Stimulated activated CD8-positive, alpha-beta memory T cell treated with anti-CD3 and anti-CD28 coated beads, Interleukin-2, amount 100 ng/mL, for 1 hour (primary cell): Measurements from ENCODE around the gene FCF1.
"Not testable (repeated sequence)": the region's sequence is repeated elsewhere in the genome, so short reads cannot be mapped to it uniquely, and the experiment has no call there.

ENCODE experiments used
- DNase-seq, 2 donors: peaks; one replicate each; pipeline ENCODE4 v3.0.0-alpha.2; 2020; ENCODE audit warnings: low read depth in 2 of 2

The FCF1 gene

DNA sequence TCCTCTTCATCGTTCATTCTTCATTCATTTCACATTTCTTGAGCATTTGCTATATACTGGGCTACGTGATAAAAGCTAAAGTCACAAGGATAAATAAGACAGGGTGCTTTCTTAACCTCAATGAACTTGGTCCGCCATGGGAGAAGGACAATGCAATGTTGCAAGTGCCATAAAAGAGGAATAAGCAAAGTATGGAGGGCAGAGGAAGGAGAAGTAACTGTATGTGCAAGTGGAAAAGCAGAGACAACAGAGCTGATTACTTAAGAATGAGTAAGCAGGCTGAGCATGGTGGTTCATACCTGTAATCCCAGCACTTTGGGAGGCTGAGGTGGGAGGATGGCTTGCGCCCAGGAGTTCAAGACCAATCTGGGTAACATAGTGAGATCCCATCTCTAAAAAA is 14.5 kb upstream of the FCF1 start:
- DNase-seq = no peak

DNA sequence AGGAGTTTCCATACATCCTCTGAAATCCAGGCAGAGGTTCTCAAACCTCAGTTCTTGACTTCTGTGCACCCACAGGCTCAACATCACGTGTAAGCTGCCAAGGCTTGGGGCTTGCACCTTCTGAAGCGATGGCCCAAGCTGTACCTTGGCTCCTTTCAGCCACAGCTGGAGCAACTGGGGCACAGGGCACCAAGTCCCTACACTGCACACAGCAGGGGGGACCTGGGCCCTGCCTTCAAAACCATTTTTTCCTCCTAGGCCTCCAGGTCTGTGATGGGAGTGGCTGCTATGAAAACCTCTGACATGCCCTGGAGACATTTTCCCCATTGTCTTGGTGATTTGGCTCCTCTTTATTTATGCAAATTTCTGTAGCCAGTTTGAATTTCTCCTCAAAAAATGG is 10.7 kb upstream of the FCF1 start:
- no peak for DNase-seq

DNA sequence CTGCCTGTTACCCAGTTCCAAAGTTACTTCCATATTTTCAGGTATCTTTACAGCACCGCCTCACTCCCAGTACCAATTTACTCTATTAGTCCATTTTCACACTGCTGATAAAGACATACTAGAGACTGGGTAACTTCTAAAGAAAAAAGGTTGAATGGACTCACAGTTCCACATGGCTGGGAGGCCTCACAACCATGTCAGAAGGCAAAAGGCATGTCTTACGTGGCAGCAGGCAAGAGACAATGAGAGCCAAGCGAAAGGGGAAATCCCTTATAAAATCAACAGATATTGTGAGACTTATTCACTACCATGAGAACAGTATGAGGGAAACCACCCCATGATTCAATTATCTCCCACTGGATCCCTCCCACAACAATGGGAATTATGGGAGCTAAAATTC is 9.9 kb upstream of the FCF1 start:
- no peak for DNase-seq

DNA sequence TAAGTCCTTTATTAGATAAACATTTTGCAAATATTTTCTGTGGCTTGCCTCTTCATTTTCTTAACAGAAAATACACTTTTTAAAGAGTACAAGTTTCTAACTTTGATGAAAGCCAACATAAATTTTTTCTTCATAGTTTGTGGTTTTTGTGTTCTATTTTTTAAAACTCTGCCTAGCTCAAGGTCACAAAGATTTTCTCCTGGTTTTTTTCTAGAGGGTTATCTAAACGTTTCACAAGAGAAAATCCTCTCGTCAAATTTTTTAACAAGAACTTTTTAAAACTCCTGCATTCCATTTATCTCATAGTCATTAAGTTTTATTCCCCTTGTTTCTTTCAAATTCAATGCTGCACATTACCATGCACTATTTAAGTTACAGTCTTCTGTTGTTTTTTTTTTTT is 8.3 kb upstream of the FCF1 start:
- DNase-seq = no peak

DNA sequence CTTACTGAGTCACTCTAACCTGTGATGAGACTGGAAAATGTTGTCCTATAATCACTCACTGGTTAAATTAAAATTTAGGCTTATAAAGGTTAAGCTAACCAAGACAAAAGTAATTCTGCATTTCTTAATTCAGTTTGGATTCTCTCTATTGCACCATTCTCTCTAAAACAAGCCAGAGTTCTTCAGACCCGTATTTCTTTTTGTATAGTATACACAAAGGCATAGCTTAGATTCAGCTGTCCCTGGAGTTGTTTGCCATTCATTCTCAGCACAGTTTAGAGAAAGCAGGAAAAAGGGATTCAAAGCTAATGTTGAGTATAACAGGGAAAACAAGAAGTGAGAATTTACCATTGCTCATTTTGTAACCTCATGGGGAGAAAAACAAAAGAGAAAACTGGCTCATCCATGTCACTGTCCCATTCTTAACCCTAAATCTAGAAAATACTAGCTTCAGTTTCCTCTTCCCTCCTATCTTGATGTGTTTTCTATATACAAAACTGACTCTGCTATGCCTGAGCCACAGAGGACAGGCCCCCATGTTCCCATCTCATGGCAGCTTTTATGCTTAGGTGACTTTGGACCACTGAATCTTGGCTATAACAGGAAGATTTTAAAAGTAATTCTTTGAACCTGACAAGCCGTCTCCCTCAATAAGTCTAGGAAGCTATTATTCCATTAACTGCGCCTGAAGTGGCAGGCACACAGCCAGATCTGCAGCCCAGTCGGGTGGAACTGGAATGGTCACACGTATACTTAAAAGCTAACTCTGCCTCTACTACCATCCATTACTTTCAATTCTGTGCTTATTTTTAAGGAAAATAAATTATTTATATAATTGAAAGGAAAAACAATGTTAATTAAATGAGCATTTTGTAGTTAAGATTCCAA is 7.1 kb upstream of the FCF1 start:
- no peak for DNase-seq

DNA sequence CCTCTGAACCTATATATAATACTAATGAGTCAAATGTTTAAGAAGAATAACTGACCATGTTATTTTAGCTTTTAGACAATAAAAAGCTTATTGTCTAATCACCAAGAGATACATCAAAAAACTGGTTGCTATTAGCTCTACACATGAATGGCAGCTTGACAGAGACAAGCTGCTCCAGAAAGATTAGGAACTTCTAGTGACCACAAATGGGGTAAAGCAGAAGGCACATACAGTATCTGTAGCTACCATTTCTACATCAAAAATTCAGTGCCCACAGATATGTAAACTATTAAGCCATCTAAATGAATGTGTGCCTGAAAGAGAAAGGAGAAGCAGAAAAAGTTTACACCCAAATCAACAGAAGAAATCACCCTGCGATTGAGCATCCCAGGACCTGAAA is 2.5 kb upstream of the FCF1 start:
- no peak for DNase-seq

DNA sequence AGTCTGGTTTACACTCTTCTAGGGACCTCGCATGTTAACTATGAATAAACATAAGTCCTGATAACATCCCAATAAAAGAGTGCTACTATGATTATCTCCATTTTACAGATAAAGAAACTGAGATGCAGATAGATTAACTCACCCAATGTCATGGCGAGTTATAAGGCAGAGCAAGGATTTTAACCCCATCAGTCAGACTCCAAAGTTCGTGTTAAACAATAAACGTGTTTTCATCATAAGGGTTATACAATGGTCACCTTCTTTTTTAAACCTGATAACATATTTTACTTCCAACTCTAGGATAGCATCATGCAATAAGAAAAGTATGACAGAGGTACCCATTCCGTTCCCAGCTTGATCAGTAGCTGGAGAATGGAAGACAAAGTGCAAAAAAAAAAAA is 1.3 kb upstream of the FCF1 start:
- DNase-seq = no peak

DNA sequence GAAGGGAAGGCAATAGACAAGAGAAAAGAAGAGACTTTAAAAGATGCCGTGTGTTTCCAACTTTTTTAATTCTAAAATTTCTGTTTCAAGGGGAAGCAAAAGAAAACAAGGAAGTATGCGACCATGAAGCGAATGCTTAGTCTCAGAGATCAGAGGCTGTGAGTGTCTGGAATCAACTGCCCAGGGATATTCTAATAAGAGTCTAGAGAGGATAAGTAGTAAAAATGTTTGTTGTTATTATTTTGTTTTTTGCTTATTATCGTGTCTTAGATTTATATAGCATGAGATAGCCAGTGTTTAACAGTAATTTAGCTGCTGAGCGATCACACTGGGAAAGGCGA is 421 bp downstream of the FCF1 start:
- no peak for DNase-seq

DNA sequence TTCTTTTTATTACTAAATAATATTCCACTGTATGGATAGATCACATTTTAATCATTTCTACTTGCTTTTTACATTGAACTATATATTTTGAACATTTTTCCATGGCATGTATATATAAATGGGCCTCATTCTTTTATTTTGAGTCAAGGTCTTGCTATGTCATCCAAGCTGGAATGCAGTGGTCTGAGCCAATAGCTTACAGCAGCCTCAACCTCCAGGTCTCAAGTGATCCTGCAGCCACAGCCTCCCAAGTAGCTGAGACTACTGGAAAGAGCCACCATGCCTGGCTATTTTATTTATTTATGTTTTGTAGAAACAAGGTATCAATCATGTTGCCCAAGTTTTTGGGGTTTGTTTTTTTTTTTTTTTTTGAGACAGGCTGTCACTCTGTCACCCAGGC is 7.6 kb downstream of the FCF1 start:
- DNase-seq = no peak

DNA sequence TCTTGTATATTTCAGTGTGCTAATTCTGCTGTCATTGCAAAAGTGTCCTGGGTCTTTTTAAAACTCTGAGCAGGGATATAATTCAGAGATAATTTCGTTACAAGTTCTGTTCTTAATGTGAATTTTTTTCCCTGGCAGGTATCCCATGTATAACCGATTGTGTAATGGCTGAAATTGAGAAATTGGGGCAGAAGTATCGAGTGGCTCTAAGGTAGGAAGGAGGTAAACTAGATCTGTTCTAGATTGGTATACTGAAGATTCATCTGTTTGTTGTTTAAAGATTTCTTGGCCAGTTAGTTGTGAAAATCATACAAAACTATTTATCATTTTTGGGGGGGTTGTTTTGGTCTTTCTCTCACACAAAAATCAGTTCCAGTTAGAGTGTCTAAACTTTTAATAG is 10.2 kb downstream of the FCF1 start:
- DNase-seq = no peak

DNA sequence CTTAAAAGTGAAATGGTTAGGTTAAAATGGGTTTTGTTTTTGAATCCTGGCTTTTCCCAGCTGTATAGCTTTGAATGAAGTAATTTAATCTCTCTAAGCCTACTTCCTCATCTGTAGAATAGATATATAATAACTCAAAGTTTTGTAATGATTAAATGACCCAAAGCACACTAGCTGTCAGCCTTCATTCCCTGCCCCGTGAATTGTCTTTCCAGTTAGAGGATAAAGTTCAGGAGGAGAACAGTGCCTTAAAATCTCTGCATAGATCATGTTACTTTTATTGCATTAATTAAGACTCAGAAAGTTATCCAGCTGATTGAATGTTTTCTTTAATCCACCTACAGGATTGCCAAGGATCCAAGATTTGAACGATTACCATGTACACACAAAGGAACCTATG is 19.4 kb downstream of the FCF1 start:
- DNase-seq = no peak

DNA sequence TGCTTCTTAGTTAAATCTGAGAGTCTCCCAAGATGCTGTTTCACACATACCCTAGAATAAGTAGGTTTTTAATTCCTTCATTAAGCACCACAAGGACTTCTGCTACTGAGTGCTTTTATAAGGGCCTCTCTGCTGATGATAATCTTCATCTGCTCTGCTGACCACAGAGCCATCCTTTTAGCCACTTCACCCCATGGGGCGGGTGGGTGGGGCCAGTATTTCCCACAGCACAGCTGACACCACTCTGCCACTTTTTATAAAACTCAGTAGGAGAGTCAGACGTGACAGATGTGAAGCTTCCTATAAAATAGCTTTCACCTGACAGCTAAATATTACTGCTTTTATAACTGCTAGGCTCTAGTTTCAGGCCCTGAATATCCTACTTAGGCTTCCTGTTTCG is 20.3 kb downstream of the FCF1 start:
- DNase-seq = no peak

DNA sequence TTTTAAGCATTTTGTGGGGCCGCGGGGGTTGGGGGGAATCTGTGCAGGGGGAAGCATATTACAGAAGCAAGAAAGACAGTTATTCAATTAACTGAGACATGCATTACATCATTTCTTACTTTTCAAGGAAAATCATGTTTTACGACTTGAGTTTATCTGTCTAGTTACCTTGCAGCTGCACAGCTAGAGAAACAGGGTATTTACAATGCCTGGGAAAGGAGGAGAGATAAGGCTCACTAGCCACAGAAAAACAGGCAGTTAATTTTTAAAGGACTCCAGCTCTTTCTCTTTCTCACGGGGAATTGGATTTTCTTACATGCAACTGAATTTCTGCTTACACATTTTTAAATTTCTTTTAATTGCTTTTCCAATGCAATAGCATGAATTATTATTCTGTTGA is 22.2 kb downstream of the FCF1 start:
- no peak for DNase-seq

DNA sequence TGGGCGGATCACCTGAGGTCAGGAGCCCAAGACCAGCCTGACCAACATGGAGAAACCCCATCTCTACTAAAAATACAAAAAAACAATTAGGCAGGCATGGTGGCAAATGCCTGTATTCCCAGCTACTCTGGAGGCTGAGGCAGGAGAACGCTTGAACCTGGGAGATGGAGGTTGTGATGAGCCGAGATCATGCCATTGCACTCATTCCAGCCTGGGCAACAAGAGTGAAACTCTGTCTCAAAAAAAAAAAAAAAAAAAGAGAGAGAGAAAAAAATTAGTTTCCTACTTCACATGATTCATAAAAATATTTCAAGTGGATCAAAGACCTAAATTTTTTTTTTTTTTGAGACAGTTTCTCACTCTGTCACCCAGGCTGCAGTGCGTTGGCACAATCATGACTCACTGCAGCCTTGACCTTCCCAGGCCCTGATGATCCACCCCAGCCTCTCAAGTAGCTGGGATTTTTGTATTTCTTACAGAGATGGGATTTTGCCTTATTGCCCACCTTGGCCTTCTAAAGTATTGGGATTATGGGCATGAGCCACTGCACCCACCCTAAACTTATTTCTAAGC is 24.9 kb downstream of the FCF1 start:
- DNase-seq = no peak

DNA sequence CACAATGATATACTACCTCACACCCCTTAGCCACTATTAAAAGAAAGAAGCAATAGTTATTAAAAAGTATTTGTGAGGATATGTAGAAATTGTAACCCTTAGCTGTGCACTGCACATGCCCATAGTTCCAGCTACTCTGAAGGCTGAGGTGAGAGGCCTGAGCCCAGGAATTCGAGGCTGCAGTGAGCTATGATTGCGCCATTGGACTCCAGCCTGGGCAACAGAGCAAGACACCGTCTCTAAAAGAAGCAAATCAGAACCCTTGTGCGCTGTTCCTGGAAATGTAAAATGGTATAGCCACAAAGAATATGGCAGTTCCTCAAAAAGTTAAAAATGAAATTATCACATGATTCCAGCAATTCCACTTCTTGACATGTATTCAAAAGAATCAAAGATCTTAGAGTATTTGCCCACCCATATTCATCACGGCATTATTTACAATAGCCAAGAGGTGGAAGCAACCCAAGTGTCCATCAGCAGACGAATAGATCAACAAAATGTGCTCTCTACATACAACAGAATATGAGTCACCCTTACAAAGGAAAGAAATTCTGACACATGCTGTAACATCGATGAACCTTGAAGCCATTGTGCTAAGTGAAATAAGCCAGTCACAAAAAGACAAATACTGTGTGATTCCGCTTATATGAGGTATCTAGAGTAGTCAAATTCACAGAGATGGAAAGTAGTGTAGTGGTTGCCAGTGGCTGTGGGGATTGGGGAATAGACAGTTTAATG is 26.5 kb downstream of the FCF1 start:
- DNase-seq = no peak

DNA sequence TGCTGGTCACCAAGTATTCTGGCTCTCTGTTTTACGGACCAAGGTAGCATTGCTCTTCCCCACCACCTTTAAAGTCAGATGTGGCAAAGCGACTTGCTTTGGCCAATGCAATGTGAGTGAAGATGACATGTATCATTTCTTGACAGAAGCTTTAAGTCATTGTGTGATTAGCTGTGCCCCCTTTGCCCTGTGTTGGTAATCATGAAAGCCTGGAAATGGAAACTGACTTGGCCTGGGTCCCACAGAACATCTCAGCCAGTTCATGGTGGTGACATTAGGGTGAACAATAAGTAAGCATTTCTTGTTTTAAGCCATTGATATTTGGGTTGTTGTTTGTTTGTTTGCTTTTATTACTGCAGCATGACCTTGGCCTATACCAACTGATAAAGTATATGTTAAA is 34.3 kb downstream of the FCF1 start:
- DNase-seq = no peak

DNA sequence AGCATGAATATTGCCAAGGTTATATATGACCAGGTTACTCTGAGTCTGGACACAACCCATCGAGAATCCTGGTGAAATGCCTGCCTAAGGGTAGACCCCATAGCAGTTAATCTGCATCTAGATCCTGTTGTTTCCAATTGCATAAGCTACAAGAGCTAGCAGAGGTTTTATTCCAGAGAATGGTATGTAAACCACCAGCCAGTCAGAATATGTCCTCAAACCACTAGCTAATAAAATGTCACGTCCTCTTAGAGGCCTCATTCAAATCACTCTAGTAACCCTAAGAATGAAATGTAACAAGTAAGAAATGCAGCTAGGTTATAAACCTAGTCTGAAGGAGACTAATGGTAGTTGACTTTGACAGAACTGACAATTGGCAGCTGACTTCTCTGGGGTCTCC is 41.2 kb downstream of the FCF1 start:
- DNase-seq = no peak

DNA sequence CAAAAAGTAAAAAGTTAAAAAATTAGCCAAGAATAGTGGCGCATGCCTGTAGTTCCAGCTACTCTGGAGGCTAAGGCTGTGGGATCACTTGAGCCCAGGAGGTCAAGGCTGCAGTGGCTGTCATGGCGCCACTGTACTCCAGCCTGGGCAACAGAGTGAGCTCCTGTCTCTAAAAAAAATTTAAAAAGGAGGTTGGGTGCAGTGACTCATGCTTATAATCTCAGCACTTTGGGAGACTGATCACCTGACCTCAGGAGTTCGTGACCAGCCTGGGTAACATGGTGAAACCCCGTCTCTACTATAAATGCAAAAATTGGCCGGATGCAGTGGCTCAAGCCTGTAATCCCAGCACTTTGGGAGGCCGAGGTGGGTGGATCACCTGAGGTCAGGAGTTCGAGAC is 42.0 kb downstream of the FCF1 start:
- DNase-seq = no peak

DNA sequence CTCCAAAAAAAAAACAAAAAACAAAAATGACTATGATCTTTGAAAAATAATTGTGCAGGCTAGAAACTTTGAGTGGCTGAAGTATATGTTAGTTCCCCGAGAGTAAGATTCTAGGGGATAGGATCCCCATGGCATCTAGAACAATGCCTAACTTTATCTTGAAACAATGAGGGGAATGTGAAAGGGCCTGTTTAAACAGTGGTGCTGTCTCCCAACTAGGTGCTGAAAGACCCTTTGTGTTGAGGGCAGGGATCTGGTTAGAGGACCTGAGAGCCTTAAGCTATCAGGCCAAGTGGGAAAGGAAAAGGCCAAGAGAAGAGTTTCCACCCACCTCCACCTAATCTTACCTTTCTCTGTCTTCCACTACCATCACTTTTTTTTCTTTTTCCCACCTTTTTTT is 43.4 kb downstream of the FCF1 start:
- no peak for DNase-seq

DNA sequence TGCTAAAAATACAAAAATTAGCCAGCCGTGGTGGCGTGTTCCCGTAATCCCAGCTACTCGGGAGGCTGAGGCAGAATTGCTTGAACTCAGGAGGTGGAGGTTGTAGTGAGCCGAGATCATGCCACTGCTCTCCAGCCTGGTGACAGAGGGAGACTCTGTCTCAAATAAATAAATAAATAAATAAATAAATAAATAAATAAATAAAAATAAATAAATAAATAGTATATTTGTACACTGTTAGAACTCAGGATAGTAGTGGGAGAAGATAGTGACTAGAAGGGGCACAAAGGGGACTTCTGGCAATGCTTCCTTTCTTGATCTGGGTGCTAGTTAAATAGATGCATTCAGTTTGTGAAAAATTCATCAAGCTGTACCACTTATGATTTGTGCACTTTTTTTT is 45.6 kb downstream of the FCF1 start:
- DNase-seq = not testable (repeated sequence)

DNA sequence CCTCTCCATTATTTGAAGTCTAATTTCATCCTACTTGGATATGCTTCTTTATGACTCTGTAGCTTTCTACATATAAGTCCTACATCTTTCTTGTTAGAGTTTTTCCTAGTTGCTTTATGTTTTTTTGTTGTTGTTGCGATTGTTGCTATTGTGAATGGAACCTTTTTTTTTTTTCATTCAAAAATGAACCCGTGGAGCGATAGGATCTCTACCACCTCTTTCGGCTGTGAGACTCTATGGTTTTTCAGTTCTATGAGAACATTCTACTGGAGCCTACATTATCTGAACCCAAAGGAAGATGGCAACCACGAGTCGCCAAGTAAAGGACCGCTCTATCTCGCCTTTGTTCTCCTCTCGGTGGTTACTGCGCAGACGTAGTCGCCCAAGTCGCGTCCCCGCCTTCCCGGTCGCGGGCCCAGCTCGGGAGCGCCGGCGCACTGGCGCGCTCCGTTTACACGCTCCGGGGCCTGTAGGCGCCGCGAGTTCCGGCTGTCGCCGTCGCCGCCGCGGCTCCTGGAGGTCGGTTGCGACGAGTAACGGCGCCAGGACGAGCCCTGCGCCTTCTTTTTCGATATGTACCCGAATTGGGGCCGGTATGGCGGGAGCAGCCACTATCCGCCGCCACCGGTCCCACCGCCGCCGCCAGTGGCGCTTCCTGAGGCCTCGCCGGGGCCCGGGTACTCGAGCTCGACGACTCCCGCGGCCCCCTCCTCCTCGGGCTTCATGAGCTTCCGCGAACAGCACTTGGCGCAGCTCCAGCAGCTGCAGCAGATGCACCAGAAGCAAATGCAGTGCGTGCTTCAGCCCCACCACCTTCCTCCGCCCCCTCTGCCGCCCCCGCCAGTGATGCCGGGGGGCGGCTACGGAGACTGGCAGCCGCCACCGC is 50.2 kb downstream of the FCF1 start, which contains the start of gene YLPM1:
YLPM1 (plus strand) TSS at position 400 of the 886 bp plus-strand sequence; CDS start at position 574, 174 bp downstream.
- DNase-seq = peak; percentile 83 to 85
